GM23248 (cell line): Measurements from ENCODE around the gene SLC49A4.

Experiments
- EZH2 ChIP-seq: fragments of 200-600 bp; sonication (generic); IDR thresholded peaks from 2 replicates; pipeline ENCODE4 v1.6.1; 2018; ENCODE audit warnings: antibody characterized with exemption, mild to moderate bottlenecking; ENCODE audit not compliant: insufficient read depth, poor library complexity, severe bottlenecking
- EZH2phosphoT487 ChIP-seq: fragments of 200-600 bp; sonication (generic); IDR thresholded peaks from 2 replicates; pipeline ENCODE4 v1.6.1; 2018; ENCODE audit warnings: antibody characterized with exemption, moderate library complexity, mild to moderate bottlenecking, low read depth; ENCODE audit not compliant: insufficient read depth

DNA sequence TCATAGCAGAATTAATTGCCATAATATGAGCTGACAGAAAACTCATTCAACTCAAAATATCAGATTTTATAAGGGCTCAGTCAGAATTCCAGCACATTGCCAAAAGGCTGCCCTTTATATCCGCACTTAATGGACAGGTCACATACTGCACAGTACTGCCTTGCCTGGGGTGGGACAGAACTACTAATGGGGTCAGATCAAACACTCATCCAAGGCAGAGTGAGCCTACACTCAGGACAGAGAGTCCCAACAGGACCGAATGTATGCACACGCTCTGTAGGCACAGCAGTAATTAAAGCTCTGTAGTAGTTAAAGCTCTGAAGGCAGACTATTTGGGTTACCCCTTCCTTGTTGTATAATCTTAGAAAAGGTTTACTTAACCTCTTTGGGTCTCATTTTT is 28.4 kb upstream of the SLC49A4 start:
- TF ChIP-seq EZH2 (no peak), EZH2phosphoT487 (no peak)
